ENCODE data around the gene SGSM2.
A peak's percentile ranks its signal among the peaks of the same experiment; 100 is the strongest.

The SGSM2 gene

DNA sequence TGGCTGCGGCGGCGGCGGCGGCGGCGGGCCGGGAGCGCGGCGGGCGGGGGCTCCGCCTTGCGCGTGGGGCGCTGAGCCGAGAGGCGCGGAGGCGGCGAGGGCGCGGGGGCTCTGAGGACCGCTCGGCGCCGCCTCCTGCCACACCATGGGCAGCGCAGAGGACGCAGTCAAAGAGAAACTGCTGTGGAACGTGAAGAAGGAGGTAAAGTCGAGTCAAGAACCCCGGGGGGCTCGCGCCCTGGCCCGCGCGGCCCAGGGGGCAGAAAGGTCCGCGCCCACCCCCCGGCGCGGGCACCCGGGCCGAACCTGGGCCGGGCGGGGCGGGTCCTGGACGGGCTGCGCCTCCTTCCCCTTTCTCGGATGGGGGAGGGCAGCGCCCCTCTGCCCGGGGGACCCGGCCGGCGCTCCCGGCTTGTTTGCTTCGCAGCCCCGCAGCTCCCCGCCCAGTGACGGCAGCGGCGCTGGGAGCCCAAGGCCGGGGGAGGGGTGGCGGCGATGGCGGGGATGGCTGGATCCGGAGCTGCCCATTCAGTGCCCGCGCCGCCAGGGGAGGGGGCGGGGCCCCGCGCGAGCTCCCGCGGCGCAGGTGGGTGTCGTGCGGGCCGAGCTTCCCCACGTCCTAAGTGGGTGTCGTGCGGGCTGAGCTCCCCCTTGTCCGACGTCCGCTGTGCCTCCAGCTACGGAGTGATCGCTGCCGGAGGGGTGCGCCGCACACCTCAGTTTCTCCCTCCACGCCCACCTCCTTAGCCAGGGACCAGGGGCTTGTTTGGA, 428 bp downstream of the SGSM2 start:
- DNase-seq: peak; percentile 64

DNA sequence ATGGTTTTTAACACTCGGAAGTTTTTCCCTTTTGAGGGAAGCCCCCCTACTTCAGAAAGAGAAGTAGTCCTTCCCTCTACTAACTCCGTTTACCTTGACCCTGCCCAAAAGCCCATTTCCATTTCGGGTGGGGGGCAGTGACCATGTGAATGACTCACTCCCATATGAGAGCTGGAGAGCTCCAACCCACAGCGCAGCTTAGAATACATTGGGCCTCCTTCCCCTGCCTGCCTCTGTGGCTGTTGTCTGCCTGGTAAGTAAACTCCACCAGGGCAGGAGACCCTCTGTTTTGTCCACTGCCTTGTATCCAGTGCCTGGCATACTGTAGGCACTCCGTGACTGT, 985 bp downstream of the SGSM2 start:
- peak; percentile 8 for DNase-seq

DNA sequence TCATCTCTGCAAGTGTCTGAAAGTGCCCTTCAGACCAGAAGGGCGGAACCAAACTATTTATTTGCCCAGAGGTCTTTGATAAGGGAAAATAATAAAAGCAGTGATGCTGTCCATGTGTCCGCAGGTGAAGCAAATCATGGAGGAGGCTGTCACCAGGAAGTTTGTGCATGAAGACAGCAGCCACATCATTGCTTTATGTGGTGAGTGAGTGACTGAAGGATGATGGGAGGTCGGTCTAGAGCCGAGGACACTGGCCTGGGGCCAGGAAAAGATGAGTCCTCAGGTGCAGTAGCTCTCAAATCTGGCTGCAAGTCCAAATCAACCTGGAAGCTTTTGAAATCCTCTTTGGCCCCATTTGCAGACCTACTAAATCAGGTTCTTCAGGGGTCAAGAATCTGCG, 6.1 kb downstream of the SGSM2 start:
- DNase-seq: no peak

DNA sequence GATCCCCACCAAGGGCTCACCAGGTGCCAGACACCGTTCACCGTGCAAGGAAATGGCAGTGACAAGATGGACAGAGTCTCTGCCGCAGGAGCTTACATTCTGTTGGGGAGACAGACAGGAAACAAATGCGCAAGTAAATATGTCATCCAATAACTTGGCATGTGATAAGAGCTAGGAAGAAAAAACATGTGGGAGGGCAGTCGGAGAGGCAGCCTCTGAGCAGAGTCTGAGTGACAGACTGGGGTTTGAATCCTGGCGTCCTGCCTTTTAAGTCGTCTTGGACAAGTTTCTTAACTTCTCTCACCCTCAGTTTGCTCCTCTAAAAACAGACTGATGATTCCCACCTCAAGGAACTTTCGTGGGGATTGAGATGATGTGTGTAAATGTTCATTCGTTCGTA, 7.2 kb downstream of the SGSM2 start:
- DNase-seq: no peak

DNA sequence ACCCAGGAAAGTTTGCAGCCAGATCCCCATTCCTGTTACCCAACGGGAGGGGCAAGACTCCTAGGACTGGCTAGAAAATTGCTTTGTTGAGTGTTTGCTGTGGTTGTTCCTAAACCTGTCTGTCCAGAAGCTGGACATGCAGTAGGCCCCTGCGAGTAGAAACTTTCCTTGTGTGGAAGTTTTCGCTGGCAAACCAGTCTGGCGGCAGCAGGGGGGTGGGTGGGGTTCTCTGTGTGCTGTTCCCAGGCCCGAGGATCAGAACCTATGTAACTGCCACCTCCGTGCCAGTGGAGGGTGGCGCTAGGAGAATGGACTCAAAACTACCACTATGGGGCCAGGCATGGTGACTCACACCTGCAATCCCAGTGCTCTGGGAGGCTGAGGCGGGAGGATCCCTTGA, 9.2 kb downstream of the SGSM2 start:
- DNase-seq: no peak

DNA sequence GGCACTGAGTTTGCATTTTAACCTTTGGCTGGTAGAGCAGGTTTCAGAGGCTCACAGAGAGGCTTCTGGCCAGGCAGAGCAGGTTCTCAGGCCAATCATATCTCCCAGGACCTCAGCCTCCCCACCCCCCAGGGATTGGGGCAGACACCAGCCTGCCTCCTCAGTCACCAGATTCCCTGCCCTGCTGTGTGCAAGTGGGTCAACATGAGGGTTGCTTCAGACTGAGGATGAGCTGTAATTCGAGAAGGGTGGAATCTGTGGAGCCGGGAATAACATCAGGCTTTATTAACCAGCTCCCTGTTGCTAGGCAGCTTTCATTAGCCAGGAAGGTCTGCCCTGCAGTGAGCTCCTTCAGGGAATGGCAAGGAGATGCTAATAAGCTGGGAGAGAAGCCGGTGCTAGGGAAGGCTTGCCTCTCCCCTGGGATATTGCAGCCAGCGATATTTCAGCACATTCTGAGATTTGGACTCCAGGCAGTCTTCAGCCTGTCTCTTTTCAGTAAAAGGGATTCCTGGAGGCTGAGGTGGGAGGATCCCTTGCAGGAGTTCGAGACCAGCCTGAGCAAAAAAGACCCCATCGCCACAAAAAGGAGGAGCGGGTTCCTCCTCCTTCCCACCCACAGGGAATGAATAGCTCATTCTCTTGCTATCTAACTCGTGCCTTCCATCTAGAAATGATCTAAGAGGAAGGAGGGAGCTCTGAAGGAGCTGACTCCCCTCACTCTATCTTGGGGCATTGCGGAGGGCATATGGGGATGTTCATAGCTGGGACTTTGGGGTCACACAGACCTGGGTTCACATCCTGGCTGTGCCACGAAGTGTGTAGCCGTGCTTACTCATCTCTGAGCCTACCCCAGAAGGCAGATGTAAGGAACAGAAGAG, 10.7 kb downstream of the SGSM2 start:
- DNase-seq: no peak

DNA sequence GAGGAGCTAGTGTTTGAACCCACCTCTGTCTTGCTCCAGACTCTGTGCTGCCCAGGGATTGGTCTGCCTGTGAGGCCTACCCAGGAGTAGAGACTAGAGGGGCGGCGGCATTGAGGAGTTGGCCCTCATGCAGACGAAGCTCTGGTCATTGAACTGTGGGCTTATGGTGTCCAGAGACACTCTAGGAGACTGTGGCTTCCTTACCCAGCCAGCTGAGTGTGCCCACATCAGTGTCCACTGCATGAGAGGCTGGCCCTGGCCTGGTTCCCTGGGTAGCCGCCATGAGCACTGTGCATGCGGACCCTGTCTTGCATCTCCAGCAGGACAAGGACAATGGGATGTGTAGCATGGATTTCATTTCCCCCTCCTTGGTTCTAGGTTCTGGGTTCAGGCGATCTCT, 14.0 kb downstream of the SGSM2 start:
- DNase-seq: no peak

DNA sequence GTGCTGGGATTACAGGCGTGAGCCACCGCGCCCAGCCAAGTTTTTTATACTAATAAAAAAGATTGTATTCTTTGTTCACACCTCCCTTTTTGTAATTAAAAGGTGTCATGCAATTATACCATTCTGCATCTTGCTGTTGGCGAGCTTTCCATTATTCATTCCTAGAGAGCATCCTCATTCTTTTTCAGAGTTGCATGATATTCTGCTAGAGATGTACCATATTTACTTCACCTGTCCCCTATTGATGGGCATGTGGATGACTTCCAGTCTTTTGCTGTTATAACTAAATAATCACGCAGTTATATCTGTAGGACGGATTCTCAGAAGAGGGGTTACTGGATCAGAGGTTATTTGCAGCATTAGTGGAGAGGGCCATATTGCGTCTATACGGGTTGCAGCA, 17.0 kb downstream of the SGSM2 start:
- no peak for DNase-seq

DNA sequence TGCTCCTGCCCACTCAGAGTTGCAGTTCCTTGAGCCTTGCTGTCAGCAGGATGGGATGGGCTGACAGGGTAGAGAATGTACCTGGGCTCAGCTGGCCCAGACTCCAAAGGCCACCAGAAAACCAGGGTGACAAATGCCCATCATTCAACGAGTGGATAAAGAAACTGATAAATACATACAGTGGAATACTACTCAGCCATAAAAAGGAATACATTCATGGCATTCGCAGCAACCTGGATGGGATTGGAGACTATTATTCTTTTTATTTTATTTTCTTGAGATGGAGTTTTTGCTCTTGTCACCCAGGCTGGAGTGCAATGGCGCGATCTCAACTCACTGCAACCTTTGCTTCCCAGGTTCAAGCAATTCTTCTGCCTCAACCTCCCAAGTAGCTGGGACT, 19.9 kb downstream of the SGSM2 start:
- DNase-seq: no peak

DNA sequence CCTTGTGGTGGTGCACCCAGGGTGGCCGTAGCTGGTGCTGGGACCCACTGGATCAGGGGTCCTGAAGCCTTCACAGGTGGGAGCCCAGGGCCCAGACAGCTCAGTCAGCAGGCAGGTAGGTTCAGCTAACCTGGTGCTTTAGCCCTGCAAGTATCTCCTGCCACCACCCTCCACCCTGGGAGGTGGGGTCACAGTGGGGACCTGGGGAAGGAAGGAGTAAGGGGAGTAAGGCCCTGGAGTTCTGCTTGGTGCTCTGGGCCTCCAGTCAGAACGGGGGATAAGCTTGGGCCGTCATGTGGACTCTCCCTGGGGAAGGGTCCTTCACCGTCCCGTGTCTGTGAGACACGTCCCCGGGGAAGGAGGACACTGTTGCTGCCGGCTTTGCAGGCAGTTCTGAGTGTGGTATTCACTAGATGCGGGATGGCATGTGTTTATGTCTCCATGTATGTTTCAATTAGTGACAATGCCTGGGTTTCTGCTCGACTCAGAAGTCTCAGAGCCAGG, 20.7 kb downstream of the SGSM2 start:
- no peak for DNase-seq

DNA sequence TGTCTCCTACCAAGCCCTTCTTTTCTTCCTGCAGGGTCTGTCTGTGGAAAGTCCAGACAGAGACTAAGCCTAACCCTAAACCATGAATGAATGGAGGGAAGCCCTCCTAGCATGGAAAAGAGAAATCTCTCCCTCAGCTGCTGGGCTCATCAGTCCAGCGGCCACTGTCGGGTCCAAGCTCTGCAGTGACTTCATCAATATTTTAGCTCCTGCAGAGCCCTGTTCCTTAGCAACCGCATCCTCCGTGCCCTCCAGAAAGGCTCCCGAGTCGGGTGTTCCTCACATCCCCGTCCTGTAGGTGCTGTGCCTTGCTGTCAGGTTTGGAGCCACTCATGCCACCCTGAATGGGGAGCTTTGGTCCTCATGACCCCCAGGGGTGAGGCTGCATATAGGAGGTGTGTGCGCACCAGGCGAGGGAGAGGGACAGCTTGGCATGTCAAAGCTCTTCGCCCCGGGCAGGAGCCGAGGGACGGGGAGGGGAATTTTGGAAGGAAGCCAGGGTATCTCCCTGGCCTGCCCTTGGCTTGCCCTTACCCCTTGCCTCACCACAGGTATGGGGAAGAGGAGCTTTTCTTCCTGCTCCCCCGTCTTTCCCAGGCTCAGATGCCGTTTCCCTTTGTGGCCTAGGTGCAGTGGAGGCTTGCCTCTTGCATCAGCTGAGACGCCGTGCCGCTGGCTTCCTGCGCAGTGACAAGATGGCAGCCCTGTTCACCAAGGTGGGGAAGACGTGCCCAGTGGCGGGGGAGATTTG, 23.9 kb downstream of the SGSM2 start:
- DNase-seq: no peak

DNA sequence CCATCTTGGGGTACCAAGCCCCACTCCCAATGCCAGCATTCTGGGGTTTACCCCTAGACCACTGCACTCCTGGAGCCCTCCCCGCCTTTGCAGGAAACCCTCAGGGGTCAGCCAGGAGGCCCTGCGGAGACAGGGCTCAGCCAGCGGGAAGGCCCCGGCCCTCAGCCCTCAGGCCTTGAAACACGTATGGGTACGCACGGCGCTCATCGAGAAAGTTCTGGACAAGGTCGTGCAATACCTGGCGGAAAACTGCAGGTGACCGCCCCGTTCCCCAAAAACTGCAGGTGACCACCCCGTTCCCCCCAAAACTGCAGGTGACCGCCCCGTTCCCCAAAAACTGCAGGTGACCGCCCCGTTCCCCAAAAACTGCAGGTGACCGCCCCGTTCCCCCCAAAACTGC, 24.7 kb downstream of the SGSM2 start:
- DNase-seq: no peak

DNA sequence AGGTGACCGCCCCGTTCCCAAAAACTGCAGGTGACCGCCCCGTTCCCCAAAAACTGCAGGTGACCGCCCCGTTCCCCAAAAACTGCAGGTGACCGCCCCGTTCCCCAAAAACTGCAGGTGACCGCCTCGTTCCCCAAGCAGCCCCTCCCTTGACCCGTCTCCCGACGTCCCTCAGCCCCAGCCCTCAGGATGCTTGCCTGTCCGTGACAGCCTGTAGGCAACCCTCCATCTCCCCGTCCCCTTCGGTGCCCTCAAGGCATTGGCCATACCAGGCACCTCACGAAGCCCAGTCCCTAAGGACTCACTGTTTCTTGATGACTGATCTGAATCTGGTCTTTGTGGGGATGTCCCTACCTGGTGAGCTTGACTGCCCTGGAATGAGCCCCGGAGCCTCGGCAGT, 25.1 kb downstream of the SGSM2 start:
- no peak for DNase-seq

DNA sequence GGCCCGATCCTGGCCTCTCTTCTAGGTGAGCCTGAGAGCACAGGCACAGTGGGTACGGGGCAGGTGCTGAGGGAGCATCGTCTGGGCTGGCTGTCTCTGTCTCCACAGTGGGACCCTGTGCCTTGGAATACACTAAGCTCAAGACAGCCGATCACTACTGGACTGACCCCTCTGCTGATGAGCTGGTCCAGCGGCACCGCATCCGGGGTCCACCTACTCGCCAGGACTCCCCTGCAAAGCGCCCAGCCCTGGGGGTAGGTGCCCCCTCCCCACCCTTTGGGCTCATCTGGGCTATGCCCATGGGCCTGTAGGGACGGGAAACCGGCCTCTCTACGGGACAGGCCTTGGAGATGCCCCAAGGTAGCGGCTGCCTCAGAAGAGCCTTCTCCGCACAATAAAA, 25.6 kb downstream of the SGSM2 start:
- DNase-seq: no peak

DNA sequence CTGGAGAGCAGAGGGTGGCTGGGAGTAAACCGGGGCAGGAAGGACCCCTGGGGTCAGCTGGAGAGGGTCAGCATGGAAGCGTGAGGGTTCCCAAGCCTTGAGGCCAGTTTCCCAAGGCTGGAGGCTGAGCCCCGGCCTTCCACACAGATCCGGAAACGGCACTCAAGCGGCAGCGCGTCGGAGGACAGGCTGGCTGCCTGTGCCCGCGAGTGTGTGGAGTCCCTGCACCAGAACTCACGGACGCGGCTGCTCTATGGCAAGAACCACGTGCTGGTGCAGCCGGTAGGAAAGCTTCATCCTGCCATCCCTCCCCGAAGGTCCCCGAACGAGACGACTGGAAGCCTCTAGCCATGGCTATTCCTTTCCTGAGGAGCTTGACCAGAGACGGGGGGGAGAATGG, 26.0 kb downstream of the SGSM2 start:
- no peak for DNase-seq

DNA sequence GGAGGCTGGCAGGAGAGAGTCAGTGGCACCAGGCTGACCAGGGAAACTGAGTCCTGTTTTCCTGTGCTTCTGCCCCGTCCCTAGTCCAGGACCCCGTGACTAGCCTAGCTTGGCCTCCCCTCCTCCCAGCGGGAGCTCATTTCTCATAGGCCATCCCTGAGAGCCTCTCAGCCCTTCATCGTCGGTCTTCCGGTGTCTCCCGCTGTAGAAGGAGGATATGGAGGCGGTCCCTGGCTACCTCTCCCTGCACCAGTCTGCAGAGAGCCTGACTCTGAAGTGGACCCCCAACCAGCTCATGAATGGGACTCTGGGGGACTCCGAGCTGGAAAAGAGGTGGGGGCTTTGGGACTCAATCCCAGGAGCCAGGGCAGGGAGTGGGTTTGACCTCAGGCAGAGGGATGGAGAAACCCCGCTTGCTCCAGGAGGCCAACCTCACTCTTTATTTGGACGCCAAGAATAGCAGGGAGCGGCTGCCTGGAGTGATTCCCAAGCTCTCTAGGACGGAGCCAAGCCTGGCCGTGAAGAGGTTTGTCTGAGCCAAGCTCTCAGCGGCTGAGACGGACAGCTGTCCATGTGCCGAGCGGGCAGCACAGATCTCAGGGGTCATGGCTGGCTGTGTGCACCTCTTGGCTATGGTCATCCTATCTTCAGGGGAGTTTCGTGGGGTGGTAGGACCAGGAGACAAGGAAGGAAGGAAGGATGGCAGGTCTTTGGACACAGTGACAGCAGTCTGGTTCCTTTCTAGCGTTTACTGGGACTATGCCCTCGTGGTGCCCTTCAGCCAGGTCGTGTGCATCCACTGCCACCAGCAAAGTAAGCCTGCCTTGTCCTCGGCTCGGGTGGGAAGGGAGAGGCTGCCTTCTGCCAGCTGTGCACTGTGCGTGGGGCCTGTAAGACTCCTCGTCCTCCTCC, 26.8 kb downstream of the SGSM2 start:
- no peak for DNase-seq

DNA sequence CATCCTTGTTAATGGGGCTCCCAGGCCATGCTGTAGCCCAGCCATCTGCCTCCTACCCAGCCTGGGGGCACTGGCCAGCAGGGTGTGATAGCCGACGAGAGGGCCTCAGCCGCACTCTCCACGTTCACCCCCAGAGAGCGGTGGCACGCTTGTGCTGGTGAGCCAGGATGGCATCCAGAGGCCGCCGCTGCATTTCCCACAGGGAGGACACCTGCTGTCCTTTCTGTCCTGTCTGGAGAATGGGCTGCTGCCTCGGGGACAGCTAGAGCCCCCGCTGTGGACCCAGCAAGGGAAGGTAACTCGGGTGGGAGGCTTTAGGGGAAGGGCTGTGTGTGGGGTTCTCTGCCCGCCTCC, 27.4 kb downstream of the SGSM2 start:
- DNase-seq: no peak

DNA sequence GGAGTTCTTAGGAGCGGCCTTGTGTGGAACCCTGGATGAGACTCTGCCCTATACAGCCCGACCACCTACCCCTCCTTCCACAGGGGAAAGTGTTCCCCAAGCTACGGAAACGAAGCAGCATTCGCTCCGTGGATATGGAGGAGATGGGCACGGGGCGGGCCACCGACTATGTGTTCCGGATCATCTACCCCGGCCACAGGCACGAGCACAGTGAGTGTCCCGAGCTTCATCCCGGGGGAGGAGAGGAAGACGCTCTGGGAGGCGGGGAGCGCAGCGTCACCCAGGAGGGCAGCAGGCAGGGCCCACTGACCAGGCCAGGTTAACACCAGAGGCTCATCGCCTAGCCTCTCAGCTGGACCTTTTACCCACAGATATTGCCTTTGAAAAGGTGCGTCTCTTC, 27.8 kb downstream of the SGSM2 start:
- DNase-seq: no peak

DNA sequence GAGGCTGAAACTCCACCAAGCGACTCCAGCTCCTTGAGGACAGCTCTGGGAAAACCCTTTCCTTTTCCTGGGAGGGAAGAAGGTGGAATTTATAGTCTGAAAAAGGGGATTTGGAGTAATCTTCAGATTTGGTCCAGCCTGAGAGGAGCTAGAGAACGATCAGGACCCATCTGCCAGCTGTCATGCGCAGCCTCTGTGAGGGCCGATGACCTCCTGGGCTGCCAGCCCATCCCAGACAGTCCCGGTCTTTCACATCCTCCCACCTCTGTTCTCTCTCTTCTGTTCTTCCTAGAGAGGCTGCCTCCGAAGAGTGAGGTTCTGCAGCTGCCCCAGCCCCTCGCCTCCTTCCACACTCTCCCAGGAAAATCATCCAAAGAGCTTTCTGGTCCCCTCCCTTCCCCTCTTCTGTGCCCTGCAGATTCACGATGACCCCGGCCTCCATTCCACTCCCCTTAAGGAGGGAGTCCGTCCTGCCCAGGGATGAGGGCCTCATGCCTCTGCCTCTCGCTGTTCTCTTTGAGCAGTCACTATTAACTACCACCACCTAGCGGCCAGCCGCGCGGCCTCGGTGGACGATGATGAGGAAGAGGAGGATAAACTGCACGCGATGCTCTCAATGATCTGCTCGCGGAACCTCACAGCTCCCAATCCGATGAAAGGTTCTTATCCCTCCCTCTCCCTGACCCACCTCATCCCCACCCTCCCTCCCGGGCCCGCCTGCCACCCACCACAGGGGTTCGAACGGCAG, 29.6 kb downstream of the SGSM2 start:
- no peak for DNase-seq

DNA sequence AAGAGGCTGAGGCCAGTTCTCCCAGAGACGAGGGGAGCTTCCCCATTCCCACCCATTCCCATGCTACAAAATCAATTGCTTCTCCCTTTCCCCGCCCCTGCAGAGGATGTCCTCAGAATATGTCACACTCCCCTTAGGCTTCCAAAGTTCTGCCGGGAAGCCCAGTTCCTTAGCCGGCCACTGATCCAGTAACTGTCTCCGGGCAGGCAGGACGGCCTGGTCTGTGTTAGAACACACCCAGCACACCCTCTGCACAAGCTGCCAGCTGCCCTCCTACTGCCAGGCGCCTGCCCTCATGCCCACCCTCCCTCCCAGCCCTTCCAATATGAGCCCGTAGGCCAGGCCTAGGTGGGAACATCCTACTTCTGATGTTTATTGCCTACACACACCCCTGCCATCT, 31.1 kb downstream of the SGSM2 start:
- DNase-seq: no peak

DNA sequence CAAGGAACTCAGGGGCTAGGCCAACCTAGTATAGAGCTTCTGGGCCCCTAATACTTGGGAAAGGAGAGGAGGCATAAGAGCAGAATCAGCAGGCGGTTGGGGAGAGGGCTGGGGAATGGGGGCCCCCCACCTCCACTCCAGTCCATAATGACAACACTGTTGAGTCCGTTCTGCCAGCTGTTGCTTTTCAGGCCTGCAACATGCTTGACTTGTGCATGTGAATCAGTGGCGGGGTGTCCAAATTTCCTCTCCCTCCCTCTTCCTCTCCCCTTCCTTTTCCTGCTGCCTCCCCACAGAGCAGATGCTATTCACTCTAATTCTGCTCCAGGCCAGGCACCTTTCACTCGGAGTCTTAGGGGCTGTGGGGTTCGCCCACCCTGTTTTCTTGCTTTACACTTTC, 31.7 kb downstream of the SGSM2 start:
- DNase-seq: no peak

Data from suppressor macrophage treated with lipopolysaccharide for 4 hours (primary cell).